GM12878 (cell line): ENCODE results near the gene DNAH9. TPM values are rescaled to one million over a fixed set of nuclear protein-coding genes. Genes with fewer than 3 reads are reported as not detected.

Source experiments
- ATAC-seq: fragments of 200-7000 bp; cut with Tn5 transposase; 3 replicates; pipeline ENCODE4 v1.9.1; 2020; ENCODE audit warnings: mild to moderate bottlenecking, moderate library complexity
- BruUV-seq: library from RNA; stranded (reverse); fragments of 400-500 nt; replicated peaks from 2 replicates; lab custom pipeline; 2021; lab: Mats Ljungman, UMichigan
- CTCF ChIA-PET: fragments of 300-600 bp; sonication (Branson Sonifier 250); formaldehyde crosslinking; extraction: SDS; loops from one replicate; lab custom pipeline; 2021; ENCODE audit warnings: inconsistent platforms; lab: Yijun Ruan, JAX
- POLR2A ChIA-PET: fragments of 350-600 bp; formaldehyde crosslinking; extraction: SDS; loops from one replicate; lab custom pipeline; 2021; ENCODE audit warnings: inconsistent platforms; lab: Charles Lee
- RAD21 ChIA-PET: fragments of 300-600 bp; sonication (Branson Sonifier 250); formaldehyde crosslinking; loops from one replicate; lab custom pipeline; 2023; ENCODE audit warnings: antibody characterized with exemption; ENCODE audit not compliant: unreplicated experiment; lab: Charles Lee
- SMC1A ChIA-PET: fragments of 300-600 bp; sonication (Branson Sonifier 250); formaldehyde crosslinking; loops from one replicate; lab custom pipeline; 2023; ENCODE audit not compliant: unreplicated experiment, uncharacterized antibody; lab: Charles Lee
- DNase-seq: peaks from one replicate; pipeline ENCODE4 v3.0.0-alpha.2; 2011; ENCODE audit warnings: low read depth, low spot score
- FAIRE-seq: peaks from 3 replicates; lab custom pipeline; 2011; peaks lifted over from hg19 to GRCh38; lab: Jason Lieb, UNC
- H2AFZ ChIP-seq: 2 replicates; pipeline ENCODE4 v1.6.0; 2011; ENCODE audit warnings: low read depth, low read length, control low read depth; ENCODE audit not compliant: control insufficient read depth
- H3K27ac ChIP-seq: 2 replicates; pipeline ENCODE4 v1.5.1; 2011; ENCODE audit warnings: control low read depth; ENCODE audit not compliant: control insufficient read depth, insufficient read depth
- H3K27me3 ChIP-seq, 2 experiments: replicated peaks in 1 of 2; 2 replicates each; pipeline versions ENCODE4 v1.6.0 to v1.6.1; 2011; ENCODE audit warnings: low read length in 1 of 2; ENCODE audit not compliant: control insufficient read depth in 2 of 2, insufficient read depth in 2 of 2
- H3K36me3 ChIP-seq, 2 experiments: 2 replicates each; pipeline ENCODE4 v1.5.1; 2011; ENCODE audit warnings: low read length in 1 of 2; ENCODE audit not compliant: control insufficient read depth in 2 of 2, insufficient read depth in 2 of 2
- H3K4me1 ChIP-seq: 2 replicates; pipeline ENCODE4 v1.6.1; 2011; ENCODE audit warnings: mild to moderate bottlenecking, low read length, moderate library complexity, mixed read lengths; ENCODE audit not compliant: control insufficient read depth, insufficient read depth
- H3K4me2 ChIP-seq: 2 replicates; pipeline ENCODE4 v1.6.0; 2011; ENCODE audit warnings: control low read depth; ENCODE audit not compliant: control insufficient read depth, insufficient read depth
- H3K4me3 ChIP-seq: fragments of 200-600 bp; sonication (generic); 2 replicates; pipeline ENCODE4 v1.5.1; 2016
- H3K79me2 ChIP-seq: 2 replicates; pipeline ENCODE4 v1.6.0; 2011; ENCODE audit warnings: low read length; ENCODE audit not compliant: control insufficient read depth, insufficient read depth
- H3K9ac ChIP-seq: 2 replicates; pipeline ENCODE4 v1.8.0; 2011; ENCODE audit warnings: low read length, control low read depth, mixed read lengths; ENCODE audit not compliant: control insufficient read depth, insufficient read depth
- H3K9me3 ChIP-seq: replicated peaks from 3 replicates; pipeline ENCODE4 v1.5.1; 2011; ENCODE audit warnings: mild to moderate bottlenecking, low read length; ENCODE audit not compliant: control insufficient read depth, insufficient read depth
- H4K20me1 ChIP-seq: 2 replicates; pipeline ENCODE4 v1.6.0; 2011; ENCODE audit not compliant: control insufficient read depth, insufficient read depth
- BMI1 ChIP-seq: fragments of 450-650 bp; IDR thresholded peaks from 2 replicates; pipeline ENCODE4 v1.6.1; 2016; ENCODE audit warnings: mild to moderate bottlenecking, moderate library complexity, borderline replicate concordance
- BRCA1 ChIP-seq: IDR thresholded peaks from 2 replicates; pipeline ENCODE4 v1.6.1; 2011; ENCODE audit warnings: low read depth, low read length, improper control_type of control experiment
- CHD4 ChIP-seq: fragments of 200-600 bp; sonication (generic); IDR thresholded peaks from 2 replicates; pipeline ENCODE4 v1.6.1; 2016; ENCODE audit warnings: mild to moderate bottlenecking
- CREB1 ChIP-seq: IDR thresholded peaks from 2 replicates; pipeline ENCODE4 v1.6.1; 2012; ENCODE audit warnings: low read depth, mild to moderate bottlenecking, inconsistent platforms
- ETV6 ChIP-seq, 2 experiments: fragments of 450-650 bp in 1 of 2; IDR thresholded peaks in 1 of 2; conservative IDR thresholded peaks in 1 of 2; 2 replicates each; pipeline ENCODE4 v1.6.1; 2014; ENCODE audit warnings: antibody characterized with exemption in 1 of 2, borderline replicate concordance in 1 of 2, low read depth in 1 of 2, mild to moderate bottlenecking in 1 of 2, moderate library complexity in 1 of 2
- MXI1 ChIP-seq: fragments of 150-350 bp; IDR thresholded peaks from 2 replicates; pipeline ENCODE4 v1.6.1; 2011; ENCODE audit warnings: low read depth, mild to moderate bottlenecking, inconsistent platforms, low read length, improper control_type of control experiment
- NFXL1 ChIP-seq: fragments of 450-650 bp; IDR thresholded peaks from 2 replicates; pipeline ENCODE4 v1.6.1; 2017; ENCODE audit warnings: antibody characterized with exemption, mild to moderate bottlenecking, borderline replicate concordance
- POU2F2 ChIP-seq: IDR thresholded peaks from 3 replicates; pipeline ENCODE4 v1.6.1; 2011; ENCODE audit warnings: low read depth, mild to moderate bottlenecking, low read length, borderline replicate concordance
- SP1 ChIP-seq: IDR thresholded peaks from one replicate; pipeline ENCODE4 v1.6.1; 2011; ENCODE audit warnings: low read depth, low read length
- ZNF207 ChIP-seq: fragments of 450-650 bp; IDR thresholded peaks from 2 replicates; pipeline ENCODE4 v1.6.1; 2014; ENCODE audit warnings: antibody characterized with exemption, mild to moderate bottlenecking, borderline replicate concordance
- ZNF274 ChIP-seq: IDR thresholded peaks from one replicate; pipeline ENCODE4 v1.8.0; 2011; ENCODE audit not compliant: insufficient read length, insufficient read depth
- WGBS: methylation state at CpG from one replicate; pipeline ENCODE4 v1.1.6; 2016; ENCODE audit warnings: low lambda C conversion rate; ENCODE audit not compliant: insufficient replicate concordance, insufficient coverage; ENCODE audit errors: missing lambda C conversion rate; 5-methylcytosine and 5-hydroxymethylcytosine counted together
- in situ Hi-C: fragments of 300-500 bp; cut with MboI; formaldehyde crosslinking; loops from 9 replicates; pipeline ENCODE4 v1.14.3; 2018; ENCODE audit warnings: mixed read lengths
- intact Hi-C: fragments of 100-400 bp; cut with micrococcal nuclease; formaldehyde crosslinking; loops from one replicate; pipeline ENCODE4 v1.14.2; 2022; ENCODE audit not compliant: unreplicated experiment
- polyA plus RNA-seq, 11 experiments: library from polyadenylated mRNA; depleted of rRNA in 4 of 11; unstranded in 6 of 11; stranded (reverse) in 5 of 11; fragments of >200 nt; fragmentation: Nextera tagmentation in 4 of 11; fragmentation: Illumina TruSeq in 1 of 11; extraction: Ambion mirVana in 4 of 11; extraction: Trizol in 1 of 11; gene quantifications; 1 replicate in 1 of 11; 2 replicates in 10 of 11; pipeline versions ENCODE4 v1.2.1 to v1.2.3, GENCODE V29; 2011 to 2016; ENCODE audit warnings: inconsistent platforms in 2 of 11, missing spikeins in 2 of 11, low read depth in 1 of 11
- total RNA-seq, 4 experiments: library from RNA; depleted of rRNA in 3 of 4; stranded (reverse); fragments of >200 nt in 3 of 4; fragmentation: Illumina TruSeq in 1 of 4; extraction: Trizol in 1 of 4; gene quantifications; 2 replicates each; pipeline versions ENCODE4 v1.2.1 to v1.2.3, GENCODE V29; 2013 to 2021
- TF ChIP-seq, protein P1 (sequence below): IDR thresholded peaks from 2 replicates; pipeline ENCODE4 v1.6.1; 2011; ENCODE audit warnings: borderline replicate concordance, low read depth, mild to moderate bottlenecking, moderate library complexity, low read length; ENCODE audit not compliant: insufficient read depth, poor library complexity, severe bottlenecking
- TF ChIP-seq, protein P2 (sequence below): IDR thresholded peaks from 2 replicates; pipeline ENCODE4 v1.6.1; 2011; ENCODE audit warnings: mild to moderate bottlenecking, low read depth, low read length, moderate library complexity; ENCODE audit not compliant: insufficient replicate concordance
- TF ChIP-seq, protein P3 (sequence below): fragments of 450-650 bp; IDR thresholded peaks from 2 replicates; pipeline ENCODE4 v1.6.1; 2017; ENCODE audit warnings: borderline replicate concordance

DNAH9 gene
- total and polyA plus RNA-seq, 10 of the 15 experiments (the other 5 are each of a cell fraction or from before 2014, with no cell fraction given) = 0.10 to 0.40 (median 0.19) TPM; not detected in 7

DNA sequence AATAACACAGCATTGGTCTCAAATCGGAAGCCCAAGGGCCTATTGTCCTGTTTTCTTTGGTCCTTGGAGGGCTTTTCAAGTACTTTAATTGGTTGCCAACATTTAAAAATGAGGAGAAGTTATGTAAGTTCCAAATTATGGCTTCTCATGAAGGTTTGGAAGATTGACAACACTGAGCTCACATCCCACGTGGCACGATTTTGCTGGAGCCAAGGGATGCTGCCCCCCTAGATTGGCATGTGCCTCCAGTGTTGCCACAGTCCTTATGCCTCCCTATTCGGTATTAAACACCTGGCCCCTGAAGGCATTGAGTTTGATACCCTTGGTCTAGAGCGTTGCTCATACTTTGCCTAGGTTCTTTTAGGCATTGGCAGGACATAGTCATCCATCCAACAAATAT, 291.0 kb downstream of the DNAH9 start:
- 2% methylated on average over 5 of the region's 5 CpGs for WGBS
- ATAC-seq = no peak
- TF ChIP-seq NFXL1 (no peak), MXI1 (no peak), SP1 (no peak), ETV6 (conservative IDR thresholded peaks at IDR 0.05 in 1 of 2, IDR thresholded peaks at IDR 0.05 in 1 of 2; ENCODE audit: borderline replicate concordance in 1 of 2, low read depth in 1 of 2) (no peak), BMI1 (no peak)
- TF ChIP-seq, protein P1, sequence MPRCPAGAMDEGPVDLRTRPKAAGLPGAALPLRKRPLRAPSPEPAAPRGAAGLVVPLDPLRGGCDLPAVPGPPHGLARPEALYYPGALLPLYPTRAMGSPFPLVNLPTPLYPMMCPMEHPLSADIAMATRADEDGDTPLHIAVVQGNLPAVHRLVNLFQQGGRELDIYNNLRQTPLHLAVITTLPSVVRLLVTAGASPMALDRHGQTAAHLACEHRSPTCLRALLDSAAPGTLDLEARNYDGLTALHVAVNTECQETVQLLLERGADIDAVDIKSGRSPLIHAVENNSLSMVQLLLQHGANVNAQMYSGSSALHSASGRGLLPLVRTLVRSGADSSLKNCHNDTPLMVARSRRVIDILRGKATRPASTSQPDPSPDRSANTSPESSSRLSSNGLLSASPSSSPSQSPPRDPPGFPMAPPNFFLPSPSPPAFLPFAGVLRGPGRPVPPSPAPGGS = no peak
- no peak for DNase-seq
- no TSS peak for BruUV-seq
- ChIA-PET SMC1A (no interaction called here), RAD21 (no interaction called here), POLR2A (no interaction called here), CTCF (no interaction called here)
- Histone ChIP-seq H3K4me3 (no peak overlapping the region), H3K4me1 (no peaks in the 10 kb centered on the region), H3K36me3 (no peaks in the 10 kb centered on the region), H3K79me2 (no peaks in the 10 kb centered on the region), H3K4me2 (no peak overlapping the region), H3K27me3 (no peaks in the 10 kb centered on the region), H3K9me3 (no peaks in the 10 kb centered on the region), H3K9ac (no peak overlapping the region), H4K20me1 (no peaks in the 10 kb centered on the region), H3K27ac (no peak overlapping the region), H2AFZ (no peak overlapping the region)
- in situ Hi-C loops (loop anchor here (10.0 kb wide), 1 partner anchor 174 kb away; no protein-coding TSS in a partner anchor), intact Hi-C loops (no loop called here)
- no peak for FAIRE-seq

DNA sequence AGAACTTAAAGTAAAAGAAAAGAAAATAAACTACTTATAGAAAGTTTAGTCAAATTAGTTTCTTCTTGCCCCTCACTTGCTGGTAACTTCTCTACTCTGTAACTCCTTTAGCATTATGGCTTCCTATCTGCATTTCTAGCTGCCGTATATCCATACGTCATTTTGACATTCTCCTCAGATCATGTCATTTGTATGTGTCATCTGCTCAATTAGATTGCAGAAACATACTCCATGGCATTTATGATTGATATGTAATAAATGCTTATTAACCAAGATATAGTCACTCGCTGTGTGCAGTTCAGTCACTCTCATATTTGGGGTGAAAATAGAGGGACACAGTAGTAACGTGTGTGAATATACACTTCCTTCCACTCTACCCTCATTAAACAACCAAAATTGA, 295.6 kb downstream of the DNAH9 start:
- Histone ChIP-seq H3K4me2 (no peak overlapping the region), H2AFZ (no peak overlapping the region), H3K9me3 (no peaks in the 10 kb centered on the region), H3K4me1 (no peaks in the 10 kb centered on the region), H3K27me3 (no peaks in the 10 kb centered on the region), H3K9ac (no peak overlapping the region), H3K36me3 (no peaks in the 10 kb centered on the region), H3K79me2 (no peaks in the 10 kb centered on the region), H3K4me3 (no peak overlapping the region), H3K27ac (no peak overlapping the region), H4K20me1 (no peaks in the 10 kb centered on the region)
- RAD21 ChIA-PET = no interaction called here
- ATAC-seq (no peak), DNase-seq (no peak), FAIRE-seq (no peak)
- 56% methylated on average over 4 of the region's 4 CpGs for WGBS
- TF ChIP-seq CREB1 (no peak), ZNF207 (no peak), ZNF274 (no peak), POU2F2 (no peak), CHD4 (no peak), BRCA1 (no peak)
- TF ChIP-seq, protein P2, sequence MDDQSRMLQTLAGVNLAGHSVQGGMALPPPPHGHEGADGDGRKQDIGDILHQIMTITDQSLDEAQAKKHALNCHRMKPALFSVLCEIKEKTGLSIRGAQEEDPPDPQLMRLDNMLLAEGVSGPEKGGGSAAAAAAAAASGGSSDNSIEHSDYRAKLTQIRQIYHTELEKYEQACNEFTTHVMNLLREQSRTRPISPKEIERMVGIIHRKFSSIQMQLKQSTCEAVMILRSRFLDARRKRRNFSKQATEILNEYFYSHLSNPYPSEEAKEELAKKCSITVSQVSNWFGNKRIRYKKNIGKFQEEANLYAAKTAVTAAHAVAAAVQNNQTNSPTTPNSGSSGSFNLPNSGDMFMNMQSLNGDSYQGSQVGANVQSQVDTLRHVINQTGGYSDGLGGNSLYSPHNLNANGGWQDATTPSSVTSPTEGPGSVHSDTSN = no peak
- TF ChIP-seq, protein P3, sequence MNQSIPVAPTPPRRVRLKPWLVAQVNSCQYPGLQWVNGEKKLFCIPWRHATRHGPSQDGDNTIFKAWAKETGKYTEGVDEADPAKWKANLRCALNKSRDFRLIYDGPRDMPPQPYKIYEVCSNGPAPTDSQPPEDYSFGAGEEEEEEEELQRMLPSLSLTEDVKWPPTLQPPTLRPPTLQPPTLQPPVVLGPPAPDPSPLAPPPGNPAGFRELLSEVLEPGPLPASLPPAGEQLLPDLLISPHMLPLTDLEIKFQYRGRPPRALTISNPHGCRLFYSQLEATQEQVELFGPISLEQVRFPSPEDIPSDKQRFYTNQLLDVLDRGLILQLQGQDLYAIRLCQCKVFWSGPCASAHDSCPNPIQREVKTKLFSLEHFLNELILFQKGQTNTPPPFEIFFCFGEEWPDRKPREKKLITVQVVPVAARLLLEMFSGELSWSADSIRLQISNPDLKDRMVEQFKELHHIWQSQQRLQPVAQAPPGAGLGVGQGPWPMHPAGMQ = no peak
- no TSS peak for BruUV-seq
- SMC1A ChIA-PET = no interaction called here
- intact Hi-C loops = no loop called here
- POLR2A ChIA-PET = no interaction called here
- CTCF ChIA-PET = no interaction called here
- in situ Hi-C loops = no loop called here
